Heart left ventricle (tissue), 16 donors: ENCODE measurements around the gene CRYBG1. TPM values are rescaled to one million over a fixed set of nuclear protein-coding genes. Genes with fewer than 3 reads are reported as not detected.

Experiments
- ATAC-seq, 4 donors: fragments of 200-7000 bp; cut with Tn5 transposase; one replicate each; pipeline ENCODE4 v1.9.1; 2020 to 2022; ENCODE audit warnings: moderate library complexity in 4 of 4, mild to moderate bottlenecking in 3 of 4, moderate number of reproducible peaks in 1 of 4
- DNase-seq, 5 donors: peaks; one replicate each; pipeline ENCODE4 v3.0.0-alpha.2; 2020
- H3K27ac ChIP-seq, 12 donors: fragments of 200-600 bp; sonication (generic) in 4 of 12; one replicate each; pipeline versions ENCODE4 v1.5.0 to v1.8.0; 2016 to 2022; ENCODE audit warnings: mild to moderate bottlenecking in 2 of 12
- H3K27me3 ChIP-seq, 9 donors: fragments of 200-600 bp; sonication (generic) in 2 of 9; one replicate each; pipeline versions ENCODE4 v1.5.1 to v1.8.0; 2016 to 2022; ENCODE audit warnings: mild to moderate bottlenecking in 3 of 9
- H3K36me3 ChIP-seq, 9 donors: fragments of 200-600 bp; sonication (generic) in 2 of 9; one replicate each; pipeline versions ENCODE4 v1.5.0 to v1.8.0; 2018 to 2022; ENCODE audit warnings: mild to moderate bottlenecking in 2 of 9
- H3K4me1 ChIP-seq, 12 donors: fragments of 200-600 bp; sonication (generic) in 4 of 12; one replicate each; pipeline versions ENCODE4 v1.5.0 to v1.8.0; 2016 to 2022; ENCODE audit warnings: mild to moderate bottlenecking in 3 of 12
- H3K4me3 ChIP-seq, 12 donors: fragments of 200-600 bp; sonication (generic) in 4 of 12; one replicate each; pipeline versions ENCODE4 v1.5.0 to v1.8.0; 2017 to 2022; ENCODE audit warnings: mild to moderate bottlenecking in 9 of 12, moderate library complexity in 4 of 12
- H3K9me3 ChIP-seq, 12 donors: fragments of 200-600 bp; sonication (generic) in 4 of 12; one replicate each; pipeline versions ENCODE4 v1.5.0 to v1.8.0; 2016 to 2022; ENCODE audit warnings: mild to moderate bottlenecking in 1 of 12
- CTCF ChIP-seq, 12 donors: fragments of 200-600 bp; sonication (generic) in 4 of 12; IDR thresholded peaks; one replicate each; pipeline versions ENCODE4 v1.5.0 to v1.8.0; 2018 to 2022; ENCODE audit warnings: antibody characterized with exemption in 12 of 12, mild to moderate bottlenecking in 5 of 12
- POLR2A ChIP-seq, 2 donors: fragments of 450-650 bp; IDR thresholded peaks; one replicate each; pipeline ENCODE4 v1.6.1; 2017; ENCODE audit warnings: antibody characterized with exemption in 2 of 2, mild to moderate bottlenecking in 2 of 2, moderate library complexity in 2 of 2
- WGBS, 4 donors: extraction: QIAGEN DNeasy Blood & Tissue Kit in 2 of 4; methylation state at CpG; one replicate each; pipeline versions ENCODE4 v1.1.5 to v1.1.7; 2013 to 2018; 5-methylcytosine and 5-hydroxymethylcytosine counted together
- intact Hi-C, 10 donors: fragments of 100-400 bp; cut with DNase I; formaldehyde crosslinking; loops; one replicate each; pipeline versions ENCODE4 v1.11.1 to v1.14.2; 2022
- polyA plus RNA-seq, 2 donors: library from polyadenylated mRNA; stranded (reverse); fragments of 200-250 nt; gene quantifications; one replicate each; pipeline ENCODE4 v1.2.3, GENCODE V29; 2013
- total RNA-seq, 9 donors: library from RNA; depleted of rRNA in 2 of 9; stranded (reverse); fragments of >200 nt in 2 of 9; fragmentation: NEBNext Ultra II Directional in 3 of 9; extraction: Animal tissue kit (Norgen Biotek cat#: 25700) in 3 of 9; gene quantifications; one replicate each; pipeline versions ENCODE4 v1.1.0 to v1.2.4, GENCODE V29; 2016 to 2023
- donor health status: ischemic (EF 13 %, LVEDD 7.1; RV severe dilation, severe dysfunction).
- donor health status: healthy with polysubstance abuse.
- donor health status: DM: no; HTN: yes; CAD: no.
- donor health status: DM: no; HTN: no; CAD: no.
- donor health status: ischemic (EF 25% LVEDD 6.9; RV normal size, moderate dysfunction).
- donor health status: ischemic (EF 25% LVEDD 5.7; RV mildly dilated, moderate dysfunction).
- donor health status: healthy.
- donor health status: DM: yes; HTN: yes; CAD: no.
- donor health status: ischemic (EF 35%, LVEDD 5.7; RV mildly dilated, moderate dysfunction).
- donor health status: nonischemic (EF 11% LVEDD 7.7; RV severe dilation, severe dysfunction).
- donor health status: DM: yes; HTN: yes; CAD: no.
- donor health status: PGD.
- donor health status: ischemic (EF 29% LVEDD 5.4; RV normal size, mild dysfunction).
- donor health status: nonischemic (EF 23%, LVEDD 6.1; RV moderate dilation, normal function).

CRYBG1 gene
- total and polyA plus RNA-seq, 11 donors = 0.42 to 17.7 (median 1.5) TPM

- WGBS, 4 donors = 76 to 87% (median 80%) methylated on average over 3 of the region's 3 CpGs
- no peak for TF ChIP-seq POLR2A (IDR thresholded peaks at IDR 0.05)
- no peak for TF ChIP-seq CTCF (IDR thresholded peaks at IDR 0.05)
- Histone ChIP-seq H3K27me3 (no peaks in the 10 kb centered on the region), H3K36me3 (peaks cover 0 to 70% (median 19%) of the 10 kb centered on the region in 9 donors), H3K4me3 (no peak overlapping the region), H3K4me1 (no peaks in the 10 kb centered on the region), H3K9me3 (no peaks in the 10 kb centered on the region), H3K27ac (no peak overlapping the region)
- DNase-seq = no peak
- no peak for ATAC-seq
- intact Hi-C loops = loop anchor here in 1 of 10 donors (10.0 kb wide), 1 partner anchor 360 kb away; the partner anchor contains the start of gene CD24
Measured at GRCh38 chr6:106614592-106615257, 254.2 kb downstream of the CRYBG1 start.

- Histone ChIP-seq H3K27ac (no peak overlapping the region), H3K36me3 (peaks cover 0 to 66% (median 19%) of the 10 kb centered on the region in 9 donors), H3K9me3 (no peaks in the 10 kb centered on the region), H3K4me1 (no peaks in the 10 kb centered on the region), H3K27me3 (no peaks in the 10 kb centered on the region), H3K4me3 (no peak overlapping the region)
- DNase-seq (no peak), ATAC-seq (no peak)
- no peak for TF ChIP-seq POLR2A (IDR thresholded peaks at IDR 0.05)
- no peak for TF ChIP-seq CTCF (IDR thresholded peaks at IDR 0.05)
- intact Hi-C loops = loop anchor here in 1 of 10 donors (10.0 kb wide), 1 partner anchor 357 kb away; the partner anchor contains the start of gene CD24
Measured at GRCh38 chr6:106617302-106617701, 256.8 kb downstream of the CRYBG1 start.

DNA sequence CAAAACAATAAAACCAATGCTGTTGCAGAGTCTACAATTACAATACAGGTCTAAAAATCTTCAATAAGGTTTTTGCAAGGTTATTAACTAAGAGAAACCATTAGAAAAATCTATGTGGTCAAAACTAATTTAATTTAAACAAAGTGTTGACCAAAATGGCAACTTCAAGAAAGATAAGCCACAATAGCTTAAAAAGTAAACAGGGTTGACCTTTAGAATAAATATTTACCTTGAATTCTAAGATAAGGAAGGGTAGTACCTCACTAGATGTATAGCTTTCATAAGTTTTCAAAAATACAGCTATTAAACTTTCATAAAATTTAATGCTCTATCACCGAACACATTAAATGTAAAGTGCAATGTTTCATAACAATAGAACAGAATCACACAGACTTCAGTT is 257.3 kb downstream of the CRYBG1 start:
- Histone ChIP-seq H3K36me3 (peaks cover 0 to 65% (median 20%) of the 10 kb centered on the region in 9 donors), H3K27me3 (no peaks in the 10 kb centered on the region), H3K27ac (no peak overlapping the region), H3K4me3 (no peak overlapping the region), H3K4me1 (no peaks in the 10 kb centered on the region), H3K9me3 (no peaks in the 10 kb centered on the region)
- 91 to 97% (median 92%) methylated on average over 1 of the region's 1 CpG for WGBS, 4 donors
- DNase-seq (no peak), ATAC-seq (no peak)
- intact Hi-C loops = loop anchor here in 1 of 10 donors (10.0 kb wide), 1 partner anchor 357 kb away; the partner anchor contains the start of gene CD24
- TF ChIP-seq POLR2A (IDR thresholded peaks at IDR 0.05) = no peak
- TF ChIP-seq CTCF (IDR thresholded peaks at IDR 0.05) = no peak

DNA sequence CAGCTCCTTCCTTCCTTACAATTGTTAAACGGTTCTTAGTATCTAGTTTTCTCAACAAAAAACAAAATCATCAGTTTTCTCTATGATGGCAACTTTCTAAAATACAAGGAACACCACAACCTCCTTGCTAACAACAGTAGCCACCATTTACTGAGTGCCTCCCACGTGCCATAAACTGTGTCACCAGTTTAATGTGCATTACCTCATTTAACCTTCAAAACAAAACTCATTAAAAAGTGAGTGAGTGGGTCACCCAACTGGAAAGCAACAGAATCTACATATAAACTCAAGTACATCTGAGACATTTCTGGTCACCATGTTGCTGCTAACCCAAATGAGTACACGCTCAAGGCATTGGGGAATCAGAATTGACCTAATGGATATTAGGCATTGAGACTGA is 257.8 kb downstream of the CRYBG1 start:
- intact Hi-C loops = loop anchor here in 1 of 10 donors (10.0 kb wide), 1 partner anchor 356 kb away; the partner anchor contains the start of gene CD24

More for the DNA sequence above, 257.8 kb downstream of the CRYBG1 start:
- Histone ChIP-seq H3K36me3 (peaks cover 0 to 60% (median 20%) of the 10 kb centered on the region in 9 donors), H3K4me3 (no peak overlapping the region), H3K4me1 (no peaks in the 10 kb centered on the region), H3K27ac (no peak overlapping the region), H3K9me3 (no peaks in the 10 kb centered on the region), H3K27me3 (no peaks in the 10 kb centered on the region)
- TF ChIP-seq POLR2A (IDR thresholded peaks at IDR 0.05) (no peak), CTCF (IDR thresholded peaks at IDR 0.05) (no peak)
- ATAC-seq = no peak
- WGBS, 4 donors = 74 to 87% (median 84%) methylated on average over 3 of the region's 3 CpGs
- no peak for DNase-seq
